HCT116 (cell line): Measurements from ENCODE around the gene RXFP3.

ENCODE experiments used
- CTCF ChIP-seq, 3 experiments: fragments of 200-600 bp in 1 of 3; sonication (generic) in 1 of 3; IDR thresholded peaks in 2 of 3; conservative IDR thresholded peaks in 1 of 3; 2 replicates each; pipeline ENCODE4 v1.5.1; 2012 to 2017; ENCODE audit warnings: low read depth in 2 of 3, low read length in 2 of 3, antibody characterized with exemption in 1 of 3, borderline replicate concordance in 1 of 3, control low read depth in 1 of 3, mild to moderate bottlenecking in 1 of 3, mixed read lengths in 1 of 3, mixed run types in 1 of 3, moderate library complexity in 1 of 3; ENCODE audit not compliant: insufficient read depth in 1 of 3
- EZH2 ChIP-seq: fragments of 200-600 bp; sonication (generic); IDR thresholded peaks from 2 replicates; pipeline ENCODE4 v1.6.1; 2017; ENCODE audit warnings: antibody characterized with exemption, mixed run types
- REST ChIP-seq: IDR thresholded peaks from 2 replicates; pipeline ENCODE4 v1.6.1; 2012; ENCODE audit warnings: low read depth

- TF ChIP-seq REST (no peak), CTCF (IDR thresholded peaks at IDR 0.05 in 2 of 3, conservative IDR thresholded peaks at IDR 0.05 in 1 of 3; ENCODE audit: borderline replicate concordance in 1 of 3, insufficient read depth in 1 of 3, low read depth in 2 of 3, low read length in 2 of 3) (no peak), EZH2 (no peak)
Measured at GRCh38 chr5:33905381-33905780, 30.8 kb upstream of the RXFP3 start.
